ENCODE results near the gene PRKCQ.
A peak's percentile ranks its signal among the peaks of the same experiment; 100 is the strongest.
"Not testable (repeated sequence)": the region's sequence is repeated elsewhere in the genome, so short reads cannot be mapped to it uniquely, and the experiment has no call there.

PRKCQ gene

DNA sequence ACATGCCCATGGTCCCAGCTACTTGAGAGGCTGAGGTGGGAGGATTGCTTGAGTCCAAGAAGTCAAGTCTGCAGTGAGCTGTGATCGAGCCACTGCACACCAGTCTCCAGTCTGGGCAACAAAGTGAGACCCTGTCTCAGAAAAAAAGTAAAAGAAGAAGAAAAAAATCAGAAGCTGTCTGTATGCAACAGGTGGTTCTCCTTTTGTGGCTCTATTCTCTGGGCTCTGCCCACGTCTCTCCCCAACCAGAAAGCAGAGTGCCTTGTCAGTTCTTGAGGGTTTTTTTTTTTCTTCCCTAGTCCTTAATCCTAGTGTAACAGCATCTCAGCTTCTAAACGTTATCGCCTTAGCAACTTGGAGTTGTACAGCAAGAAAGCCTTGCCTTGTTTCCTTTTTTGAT, 89.5 kb downstream of the PRKCQ start:
- DNase-seq, result no peak

DNA sequence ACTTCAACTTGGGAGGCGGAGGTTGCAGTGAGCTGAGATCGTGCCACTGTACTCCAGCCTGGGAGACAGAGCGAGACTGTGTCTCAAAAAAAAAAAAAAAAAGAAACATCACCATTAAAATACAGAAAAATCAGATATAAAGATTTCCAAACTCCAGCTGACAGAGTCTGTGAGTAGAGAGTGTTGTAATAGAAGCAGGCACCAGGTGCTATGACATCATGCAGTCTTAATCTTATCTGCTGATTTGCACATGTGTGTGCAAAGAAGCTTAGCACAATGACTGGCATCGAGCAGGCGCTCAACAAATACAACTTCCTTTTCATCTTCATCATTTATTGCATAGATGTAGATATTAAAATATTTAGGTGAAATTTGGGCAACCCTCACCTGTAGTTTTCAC, 92.2 kb downstream of the PRKCQ start:
- no peak for DNase-seq

- no peak for DNase-seq
Measured at GRCh38 chr10:6486309-6486708, 93.8 kb downstream of the PRKCQ start.

GRCh38 chr10:6482737-6483357, 97.2 kb downstream of the PRKCQ start:
- peak; percentile 42 for DNase-seq

DNA sequence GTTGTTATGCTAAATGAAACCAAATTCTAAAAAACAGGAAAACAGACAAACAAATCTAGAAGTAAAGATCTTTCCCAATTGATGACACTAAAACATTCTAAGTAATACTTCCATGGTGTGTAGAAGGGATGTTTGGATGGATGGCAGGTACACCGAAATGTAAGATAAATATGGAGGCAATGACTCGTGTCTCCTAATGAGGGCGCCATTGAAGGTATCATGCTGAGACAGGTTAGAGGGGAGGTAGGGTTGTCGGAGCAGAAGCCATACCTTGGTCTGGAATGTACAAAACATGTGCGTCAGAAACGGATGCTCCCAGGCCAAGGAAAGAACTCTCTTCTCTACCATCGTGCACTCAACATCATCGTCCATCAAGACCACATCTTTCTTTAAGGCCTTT, 101.4 kb downstream of the PRKCQ start:
- no peak for DNase-seq

GRCh38 chr10:6476989-6477388, 103.1 kb downstream of the PRKCQ start:
- DNase-seq, result no peak

GRCh38 chr10:6474871-6475270, 105.2 kb downstream of the PRKCQ start:
- no peak for DNase-seq

GRCh38 chr10:6473901-6474370, 106.1 kb downstream of the PRKCQ start:
- DNase-seq, result peak; percentile 64

GRCh38 chr10:6473430-6473829, 106.6 kb downstream of the PRKCQ start:
- DNase-seq, result peak; percentile 78

- not testable (repeated sequence) for DNase-seq
Measured at GRCh38 chr10:6472710-6473005, 107.4 kb downstream of the PRKCQ start.

GRCh38 chr10:6470894-6471618, 109.0 kb downstream of the PRKCQ start:
- DNase-seq, result no peak

- no peak for DNase-seq
Measured at GRCh38 chr10:6469661-6470060, 110.4 kb downstream of the PRKCQ start.

DNA sequence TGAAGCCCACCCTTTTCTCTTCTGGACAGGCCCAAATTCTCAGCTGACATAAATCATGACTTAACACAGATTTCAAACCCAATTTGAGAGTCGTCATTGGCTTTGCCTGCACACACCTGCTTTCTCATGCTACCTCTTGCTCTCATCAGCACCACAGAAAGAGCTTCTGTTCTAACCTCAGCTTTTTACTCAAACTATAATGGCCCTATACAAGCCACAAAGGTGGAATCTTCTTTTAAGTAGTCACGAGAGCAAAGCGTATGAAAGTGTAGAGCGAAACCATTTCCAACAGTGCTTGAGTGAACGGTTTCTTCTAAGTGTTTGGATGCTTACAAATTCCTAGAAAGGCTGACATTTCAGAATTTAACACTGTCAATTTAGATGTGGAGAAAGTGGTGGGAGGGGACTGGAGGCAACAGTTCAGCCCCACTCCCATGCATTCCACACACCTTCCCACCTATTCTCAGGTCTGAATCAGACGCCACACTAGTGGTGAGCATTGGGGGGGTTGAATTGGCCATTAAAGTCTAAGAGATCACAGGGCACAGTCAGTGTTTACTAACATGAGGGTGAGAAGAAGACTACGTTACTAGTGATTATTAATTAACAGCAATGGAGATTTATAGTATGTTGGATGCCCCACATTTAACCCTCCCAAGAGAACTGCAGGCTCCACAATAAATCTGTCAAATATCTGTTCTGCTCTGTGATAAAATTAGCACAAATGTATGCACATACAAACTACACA, 114.0 kb downstream of the PRKCQ start:
- DNase-seq, result no peak

- no peak for DNase-seq
Measured at GRCh38 chr10:6465437-6465836, 114.6 kb downstream of the PRKCQ start.

GRCh38 chr10:6464862-6465430, 115.1 kb downstream of the PRKCQ start:
- DNase-seq, result no peak

- no peak for DNase-seq
Measured at GRCh38 chr10:6463366-6463765, 116.7 kb downstream of the PRKCQ start.

- no peak for DNase-seq
Measured at GRCh38 chr10:6461961-6462360, 118.1 kb downstream of the PRKCQ start.

GRCh38 chr10:6460861-6461409, 119.1 kb downstream of the PRKCQ start:
- DNase-seq, result no peak

DNA sequence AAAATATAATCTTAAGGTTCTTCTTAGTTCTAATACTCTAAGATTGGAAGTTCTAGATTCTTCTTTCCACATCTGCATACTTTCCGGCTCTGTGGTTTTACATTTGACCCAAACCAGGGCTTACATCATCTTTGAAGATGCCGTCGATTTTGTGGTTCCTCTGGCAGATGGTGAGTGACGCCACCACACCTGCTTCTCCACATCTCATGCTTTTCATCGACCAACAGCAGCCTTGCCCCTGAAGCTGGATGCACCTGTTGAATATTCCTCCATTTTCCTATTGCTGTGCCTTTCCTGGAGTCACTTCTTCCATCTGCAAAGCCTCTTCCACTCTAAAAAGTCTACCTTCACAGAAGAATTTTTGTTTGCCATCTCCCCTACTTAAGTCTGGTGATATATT, 121.3 kb downstream of the PRKCQ start:
- DNase-seq, result no peak

DNA sequence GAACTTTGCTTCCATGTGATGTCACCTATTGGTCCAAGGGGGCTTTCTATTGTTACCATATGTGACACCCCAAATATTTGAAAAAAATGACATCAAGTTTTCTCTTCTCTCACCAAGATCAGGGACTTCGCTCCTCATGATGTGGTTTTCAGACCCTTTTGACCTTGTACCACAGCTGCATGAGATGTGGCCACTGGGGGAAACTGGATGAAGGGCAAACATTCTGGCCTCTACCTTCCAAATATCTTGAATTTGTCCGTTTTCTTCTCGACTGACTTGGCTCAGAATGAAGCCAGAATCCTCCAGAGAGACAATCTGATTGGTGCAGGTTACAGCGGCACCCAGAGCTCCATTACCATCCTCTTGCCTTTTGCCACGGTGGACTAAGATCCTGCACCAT, 122.7 kb downstream of the PRKCQ start:
- DNase-seq, result no peak

DNA sequence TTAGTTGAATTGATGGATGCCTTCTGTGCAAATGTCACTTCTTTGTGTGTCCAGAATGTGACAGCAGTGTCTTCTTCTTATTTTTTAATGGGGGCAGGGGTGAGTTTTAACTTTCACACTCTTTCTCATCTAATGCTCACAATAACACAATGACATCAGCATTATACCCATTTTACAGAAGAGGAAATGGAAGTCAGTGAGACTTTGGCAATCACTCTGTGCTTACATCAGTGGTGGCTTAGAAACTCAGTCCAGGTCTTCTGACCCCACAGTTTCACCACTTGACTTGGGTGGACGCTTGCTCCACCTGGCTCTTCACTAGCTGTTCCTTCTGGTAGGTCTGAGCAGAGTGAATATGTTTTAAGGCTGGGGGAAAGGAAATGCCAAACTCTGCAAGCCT, 124.0 kb downstream of the PRKCQ start:
- no peak for DNase-seq

- no peak for DNase-seq
Measured at GRCh38 chr10:6455592-6455991, 124.5 kb downstream of the PRKCQ start.

DNA sequence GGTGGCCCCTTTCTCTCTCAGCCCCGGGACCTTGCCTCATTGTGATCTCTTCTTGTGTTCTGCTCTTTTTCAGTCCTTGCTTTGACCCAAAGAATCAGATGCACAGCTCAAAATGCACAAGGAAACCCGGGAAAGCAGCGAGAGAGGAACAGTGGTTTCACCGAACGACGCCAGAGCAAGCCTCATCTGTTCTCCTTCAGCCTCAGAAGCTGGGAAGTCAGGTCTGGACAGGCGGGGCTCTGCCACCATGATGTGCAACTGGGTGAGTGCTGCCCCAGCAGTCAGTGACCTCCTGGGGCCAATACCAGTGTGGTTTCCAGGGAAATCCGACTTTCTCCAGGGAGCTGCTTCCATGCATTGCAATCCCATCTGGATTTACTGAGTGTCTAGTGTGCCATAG, 133.4 kb downstream of the PRKCQ start:
- DNase-seq, result no peak

Data from CD4-positive, alpha-beta T cell treated with Interleukin-12 subunit alpha and Interleukin-12 subunit beta, for 1 hour (primary cell).